ENCODE measurements around the gene TMEM168.

Gene TMEM168

DNA sequence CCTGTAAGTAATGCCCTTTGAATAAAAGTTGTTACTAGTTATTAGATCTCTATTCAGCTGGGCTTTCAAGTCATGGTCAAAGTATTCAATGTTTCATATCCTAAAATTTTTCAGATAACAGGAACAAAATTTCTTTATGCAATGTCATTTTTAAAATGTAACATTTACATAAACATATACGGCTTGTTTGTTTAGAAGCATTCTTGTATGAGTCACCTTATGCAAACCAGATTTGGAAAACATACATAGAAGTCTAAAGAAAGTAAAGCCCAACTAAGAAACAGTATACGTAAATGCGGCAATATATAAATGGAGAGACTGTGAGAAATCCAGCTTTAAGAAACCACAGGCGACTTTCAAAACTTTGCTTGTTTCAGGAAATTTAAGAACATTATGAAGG, 10.5 kb downstream of the TMEM168 start:
- no peak overlapping the region for H3K4me3 ChIP-seq (ENCODE audit: low read length)
- H3K27ac ChIP-seq (ENCODE audit: low read depth, low read length): no peak overlapping the region
- no peak overlapping the region for H3K9ac ChIP-seq (ENCODE audit: low read depth, low read length)
- H3K27me3 ChIP-seq (ENCODE audit: insufficient read depth, low read length): no peaks in the 10 kb centered on the region
- H3K4me1 ChIP-seq (ENCODE audit: insufficient read depth, low read length): no peaks in the 10 kb centered on the region
- 99% methylated on average over 4 of the region's 4 CpGs for WGBS
- H3K9me3 ChIP-seq (ENCODE audit: insufficient read depth, low read depth, low read length): no peaks in the 10 kb centered on the region
- peaks cover 16% of the 10 kb centered on the region for H3K36me3 ChIP-seq (ENCODE audit: insufficient read depth, low read length)

GRCh38 chr7:112777406-112777805, 12.8 kb downstream of the TMEM168 start:
- Histone ChIP-seq H3K4me3 (ENCODE audit: low read length) (no peak overlapping the region), H3K9me3 (ENCODE audit: insufficient read depth, low read depth, low read length) (no peaks in the 10 kb centered on the region), H3K4me1 (ENCODE audit: insufficient read depth, low read length) (no peaks in the 10 kb centered on the region), H3K27ac (ENCODE audit: low read depth, low read length) (no peak overlapping the region), H3K9ac (ENCODE audit: low read depth, low read length) (no peak overlapping the region), H3K27me3 (ENCODE audit: insufficient read depth, low read length) (no peaks in the 10 kb centered on the region), H3K36me3 (ENCODE audit: insufficient read depth, low read length) (no peaks in the 10 kb centered on the region)

DNA sequence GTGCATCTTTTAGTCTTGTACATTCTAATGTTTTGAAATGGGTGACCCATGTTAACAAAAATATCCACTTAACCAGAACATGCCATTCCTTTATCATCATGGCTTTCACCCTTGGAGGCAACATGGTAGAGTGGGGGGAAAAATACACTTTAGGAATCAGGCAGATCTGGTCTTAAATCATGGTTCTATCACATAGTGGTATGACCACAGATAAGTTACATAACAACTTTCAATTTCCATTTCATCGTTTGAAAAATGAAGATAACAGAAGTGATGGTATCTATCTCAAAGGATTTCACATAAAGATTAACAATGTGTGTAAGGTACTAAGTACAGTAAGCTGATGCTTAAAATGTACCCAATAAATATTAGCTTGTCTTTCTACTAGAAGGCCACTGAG, 19.0 kb downstream of the TMEM168 start:
- Histone ChIP-seq H3K9ac (ENCODE audit: low read depth, low read length) (no peak overlapping the region), H3K27ac (ENCODE audit: low read depth, low read length) (no peak overlapping the region), H3K4me3 (ENCODE audit: low read length) (no peak overlapping the region), H3K9me3 (ENCODE audit: insufficient read depth, low read depth, low read length) (no peaks in the 10 kb centered on the region), H3K27me3 (ENCODE audit: insufficient read depth, low read length) (no peaks in the 10 kb centered on the region), H3K36me3 (ENCODE audit: insufficient read depth, low read length) (no peaks in the 10 kb centered on the region), H3K4me1 (ENCODE audit: insufficient read depth, low read length) (no peaks in the 10 kb centered on the region)
- WGBS: 80% methylated on average over 1 of the region's 1 CpG

DNA sequence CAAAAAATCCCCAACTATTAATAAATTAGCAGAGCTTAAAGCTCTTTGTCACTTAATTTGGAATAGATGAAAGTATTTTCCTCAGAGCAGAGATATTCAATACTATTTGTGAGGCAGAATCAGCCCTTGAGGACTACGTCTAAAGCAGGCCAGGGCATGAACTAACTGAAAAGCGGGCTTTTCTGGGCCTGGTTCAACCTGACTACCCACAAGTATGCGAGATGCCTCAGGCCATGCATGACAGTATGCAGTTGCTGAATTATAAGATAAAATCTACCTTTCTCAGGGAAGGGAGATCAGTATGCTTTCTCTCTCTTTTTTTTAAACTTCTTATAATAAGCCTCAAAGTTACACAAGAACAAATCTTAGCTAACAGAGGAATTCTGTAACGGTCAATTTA, 20.1 kb downstream of the TMEM168 start:
- no peaks in the 10 kb centered on the region for H3K27me3 ChIP-seq (ENCODE audit: insufficient read depth, low read length)
- H3K27ac ChIP-seq (ENCODE audit: low read depth, low read length): no peak overlapping the region
- H3K4me3 ChIP-seq (ENCODE audit: low read length): no peak overlapping the region
- no peaks in the 10 kb centered on the region for H3K9me3 ChIP-seq (ENCODE audit: insufficient read depth, low read depth, low read length)
- H3K36me3 ChIP-seq (ENCODE audit: insufficient read depth, low read length): no peaks in the 10 kb centered on the region
- 91% methylated on average over 4 of the region's 4 CpGs for WGBS
- H3K9ac ChIP-seq (ENCODE audit: low read depth, low read length): no peak overlapping the region
- H3K4me1 ChIP-seq (ENCODE audit: insufficient read depth, low read length): no peaks in the 10 kb centered on the region

DNA sequence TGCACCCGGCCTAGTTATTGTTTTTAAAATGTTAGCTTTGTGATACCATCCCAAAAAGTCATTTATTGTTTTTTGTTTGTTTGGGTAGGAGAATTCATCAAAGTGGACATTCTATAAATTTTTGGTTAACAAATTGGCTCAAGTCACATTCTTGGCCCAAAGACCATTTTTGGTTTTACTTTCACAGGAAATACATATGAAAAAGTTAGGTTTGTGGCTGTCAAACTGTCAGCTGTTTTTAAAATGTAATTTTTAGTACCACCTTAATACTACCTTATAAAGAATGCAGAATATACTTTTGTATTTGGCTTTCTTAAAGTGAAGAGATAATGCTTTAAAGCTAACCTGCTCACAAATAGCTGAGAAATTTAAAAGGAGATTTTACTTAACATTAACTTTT, 25.1 kb downstream of the TMEM168 start:
- H3K27ac ChIP-seq (ENCODE audit: low read depth, low read length): no peak overlapping the region
- no peaks in the 10 kb centered on the region for H3K9me3 ChIP-seq (ENCODE audit: insufficient read depth, low read depth, low read length)
- WGBS: 88% methylated on average over 1 of the region's 1 CpG
- H3K9ac ChIP-seq (ENCODE audit: low read depth, low read length): no peak overlapping the region
- no peaks in the 10 kb centered on the region for H3K27me3 ChIP-seq (ENCODE audit: insufficient read depth, low read length)
- no peaks in the 10 kb centered on the region for H3K4me1 ChIP-seq (ENCODE audit: insufficient read depth, low read length)
- no peaks in the 10 kb centered on the region for H3K36me3 ChIP-seq (ENCODE audit: insufficient read depth, low read length)
- H3K4me3 ChIP-seq (ENCODE audit: low read length): no peak overlapping the region

DNA sequence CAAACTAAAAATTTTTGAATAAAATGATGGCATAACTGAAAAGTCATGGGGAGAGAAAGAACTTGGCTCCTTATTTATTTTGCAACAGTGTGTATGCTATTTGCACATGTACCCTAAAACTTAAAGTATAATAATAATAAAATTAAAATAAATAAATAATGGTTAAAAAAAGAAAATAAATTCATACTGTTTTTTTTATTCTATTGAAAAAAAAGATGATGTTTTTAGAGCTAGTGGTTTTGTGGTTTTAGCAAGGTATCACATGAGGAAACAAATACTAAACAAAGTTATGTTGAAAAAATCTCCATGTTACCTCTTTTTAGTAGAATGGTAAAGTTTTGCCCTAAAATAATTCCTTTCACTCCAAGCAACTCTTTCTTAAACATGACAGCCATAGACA, 26.2 kb downstream of the TMEM168 start:
- Histone ChIP-seq H3K27ac (ENCODE audit: low read depth, low read length) (no peak overlapping the region), H3K9me3 (ENCODE audit: insufficient read depth, low read depth, low read length) (no peaks in the 10 kb centered on the region)

DNA sequence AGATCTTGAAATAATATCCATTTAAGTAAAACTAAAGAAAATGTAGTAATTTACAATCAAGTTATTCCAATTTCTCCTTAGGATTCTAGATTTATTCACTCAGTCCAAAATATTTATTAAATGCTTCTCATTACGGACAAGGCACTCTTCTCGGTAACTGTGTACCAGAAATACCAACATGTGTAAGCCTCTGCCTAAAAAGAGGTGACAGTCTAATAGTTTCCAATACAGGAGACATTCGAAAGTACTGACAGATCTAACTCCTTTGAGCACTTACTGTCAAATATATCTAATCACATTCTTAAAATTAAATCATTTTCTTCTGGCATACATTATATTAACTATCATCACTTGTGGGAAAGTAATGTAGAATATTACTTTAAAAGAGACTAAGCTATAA, 26.9 kb downstream of the TMEM168 start:
- no peak overlapping the region for H3K4me3 ChIP-seq (ENCODE audit: low read length)
- H3K27me3 ChIP-seq (ENCODE audit: insufficient read depth, low read length): no peaks in the 10 kb centered on the region
- no peak overlapping the region for H3K9ac ChIP-seq (ENCODE audit: low read depth, low read length)
- no peaks in the 10 kb centered on the region for H3K36me3 ChIP-seq (ENCODE audit: insufficient read depth, low read length)
- 97% methylated on average over 3 of the region's 3 CpGs for WGBS
- H3K27ac ChIP-seq (ENCODE audit: low read depth, low read length): no peak overlapping the region
- no peaks in the 10 kb centered on the region for H3K9me3 ChIP-seq (ENCODE audit: insufficient read depth, low read depth, low read length)
- no peaks in the 10 kb centered on the region for H3K4me1 ChIP-seq (ENCODE audit: insufficient read depth, low read length)

More for the DNA sequence above, 26.2 kb downstream of the TMEM168 start:
- no peaks in the 10 kb centered on the region for H3K4me1 ChIP-seq (ENCODE audit: insufficient read depth, low read length)
- no peaks in the 10 kb centered on the region for H3K36me3 ChIP-seq (ENCODE audit: insufficient read depth, low read length)
- no peaks in the 10 kb centered on the region for H3K27me3 ChIP-seq (ENCODE audit: insufficient read depth, low read length)
- H3K9ac ChIP-seq (ENCODE audit: low read depth, low read length): no peak overlapping the region
- H3K4me3 ChIP-seq (ENCODE audit: low read length): no peak overlapping the region

GRCh38 chr7:112759905-112760304, 30.3 kb downstream of the TMEM168 start:
- Histone ChIP-seq H3K4me3 (ENCODE audit: low read length) (no peak overlapping the region), H3K9me3 (ENCODE audit: insufficient read depth, low read depth, low read length) (no peaks in the 10 kb centered on the region), H3K9ac (ENCODE audit: low read depth, low read length) (no peak overlapping the region), H3K4me1 (ENCODE audit: insufficient read depth, low read length) (no peaks in the 10 kb centered on the region), H3K27me3 (ENCODE audit: insufficient read depth, low read length) (no peaks in the 10 kb centered on the region), H3K27ac (ENCODE audit: low read depth, low read length) (no peak overlapping the region), H3K36me3 (ENCODE audit: insufficient read depth, low read length) (no peaks in the 10 kb centered on the region)
- WGBS: 93% methylated on average over 3 of the region's 3 CpGs

- Histone ChIP-seq H3K27ac (ENCODE audit: low read depth, low read length) (no peak overlapping the region), H3K9ac (ENCODE audit: low read depth, low read length) (no peak overlapping the region), H3K36me3 (ENCODE audit: insufficient read depth, low read length) (no peaks in the 10 kb centered on the region), H3K4me1 (ENCODE audit: insufficient read depth, low read length) (no peaks in the 10 kb centered on the region), H3K4me3 (ENCODE audit: low read length) (no peak overlapping the region), H3K27me3 (ENCODE audit: insufficient read depth, low read length) (no peaks in the 10 kb centered on the region), H3K9me3 (ENCODE audit: insufficient read depth, low read depth, low read length) (no peaks in the 10 kb centered on the region)
- 88% methylated on average over 2 of the region's 2 CpGs for WGBS
These were observed 32.9 kb downstream of the TMEM168 start for GRCh38 chr7:112757337-112757736.

DNA sequence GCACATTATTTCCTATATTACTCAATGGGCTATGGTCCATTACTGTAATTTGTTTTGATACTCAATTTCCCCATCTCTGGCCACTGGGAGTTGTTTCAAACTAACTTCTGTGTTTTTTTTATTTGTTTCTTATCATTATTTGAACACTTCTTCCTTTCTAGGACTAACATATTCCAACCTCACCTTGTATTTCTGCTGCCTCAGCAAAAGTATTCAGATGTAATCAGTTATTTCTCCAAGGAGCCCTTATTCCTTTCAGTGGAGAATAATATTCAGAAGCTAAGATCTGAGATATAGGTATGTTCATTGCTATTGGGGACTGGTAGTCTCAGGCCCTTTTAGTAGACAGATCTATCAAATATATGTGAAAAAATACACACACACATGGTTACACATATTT, 36.9 kb downstream of the TMEM168 start:
- Histone ChIP-seq H3K9ac (ENCODE audit: low read depth, low read length) (no peak overlapping the region), H3K4me3 (ENCODE audit: low read length) (no peak overlapping the region)

DNA sequence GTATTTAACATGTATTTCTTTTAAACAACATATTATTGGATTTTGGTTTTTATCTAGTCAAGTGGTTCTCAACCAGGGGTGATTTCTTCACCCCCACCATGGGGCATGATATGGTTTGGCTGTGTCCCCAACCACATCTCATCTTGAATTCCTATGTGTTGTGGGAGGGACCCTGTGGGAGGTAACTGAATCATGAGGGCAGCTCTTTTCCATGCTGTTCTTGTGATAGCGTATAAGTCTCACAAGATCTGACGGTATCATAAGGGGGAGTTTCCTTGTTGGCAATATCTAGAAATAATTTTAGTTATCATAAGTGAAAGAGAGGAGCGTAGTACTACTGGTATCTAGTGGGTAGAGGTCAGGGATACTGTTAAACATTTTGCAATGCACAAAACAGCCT, 37.6 kb downstream of the TMEM168 start:
- Histone ChIP-seq H3K27me3 (ENCODE audit: insufficient read depth, low read length) (no peaks in the 10 kb centered on the region), H3K36me3 (ENCODE audit: insufficient read depth, low read length) (no peaks in the 10 kb centered on the region), H3K4me3 (ENCODE audit: low read length) (no peak overlapping the region), H3K9me3 (ENCODE audit: insufficient read depth, low read depth, low read length) (no peaks in the 10 kb centered on the region), H3K9ac (ENCODE audit: low read depth, low read length) (no peak overlapping the region), H3K4me1 (ENCODE audit: insufficient read depth, low read length) (no peaks in the 10 kb centered on the region), H3K27ac (ENCODE audit: low read depth, low read length) (no peak overlapping the region)
- 89% methylated on average over 2 of the region's 3 CpGs for WGBS

More for the DNA sequence above, 36.9 kb downstream of the TMEM168 start:
- no peaks in the 10 kb centered on the region for H3K4me1 ChIP-seq (ENCODE audit: insufficient read depth, low read length)
- no peaks in the 10 kb centered on the region for H3K36me3 ChIP-seq (ENCODE audit: insufficient read depth, low read length)
- no peaks in the 10 kb centered on the region for H3K9me3 ChIP-seq (ENCODE audit: insufficient read depth, low read depth, low read length)
- H3K27me3 ChIP-seq (ENCODE audit: insufficient read depth, low read length): no peaks in the 10 kb centered on the region
- H3K27ac ChIP-seq (ENCODE audit: low read depth, low read length): no peak overlapping the region

GRCh38 chr7:112749775-112750174, 40.4 kb downstream of the TMEM168 start:
- H3K27me3 ChIP-seq (ENCODE audit: insufficient read depth, low read length): no peaks in the 10 kb centered on the region
- WGBS: 78% methylated on average over 2 of the region's 2 CpGs
- no peak overlapping the region for H3K4me3 ChIP-seq (ENCODE audit: low read length)
- no peak overlapping the region for H3K9ac ChIP-seq (ENCODE audit: low read depth, low read length)
- no peak overlapping the region for H3K27ac ChIP-seq (ENCODE audit: low read depth, low read length)
- no peaks in the 10 kb centered on the region for H3K36me3 ChIP-seq (ENCODE audit: insufficient read depth, low read length)
- no peaks in the 10 kb centered on the region for H3K4me1 ChIP-seq (ENCODE audit: insufficient read depth, low read length)
- no peaks in the 10 kb centered on the region for H3K9me3 ChIP-seq (ENCODE audit: insufficient read depth, low read depth, low read length)
